Middle frontal gyrus (tissue), 1 donor: Measurements from ENCODE around the gene HOXB8.
A peak's percentile ranks its signal among the peaks of the same experiment; 100 is the strongest.

Source experiments
- DNase-seq: peaks from one replicate; pipeline ENCODE4 v3.0.0-alpha.2; 2015; ENCODE audit warnings: low spot score; ENCODE audit errors: extremely low spot score

HOXB8 gene

DNA sequence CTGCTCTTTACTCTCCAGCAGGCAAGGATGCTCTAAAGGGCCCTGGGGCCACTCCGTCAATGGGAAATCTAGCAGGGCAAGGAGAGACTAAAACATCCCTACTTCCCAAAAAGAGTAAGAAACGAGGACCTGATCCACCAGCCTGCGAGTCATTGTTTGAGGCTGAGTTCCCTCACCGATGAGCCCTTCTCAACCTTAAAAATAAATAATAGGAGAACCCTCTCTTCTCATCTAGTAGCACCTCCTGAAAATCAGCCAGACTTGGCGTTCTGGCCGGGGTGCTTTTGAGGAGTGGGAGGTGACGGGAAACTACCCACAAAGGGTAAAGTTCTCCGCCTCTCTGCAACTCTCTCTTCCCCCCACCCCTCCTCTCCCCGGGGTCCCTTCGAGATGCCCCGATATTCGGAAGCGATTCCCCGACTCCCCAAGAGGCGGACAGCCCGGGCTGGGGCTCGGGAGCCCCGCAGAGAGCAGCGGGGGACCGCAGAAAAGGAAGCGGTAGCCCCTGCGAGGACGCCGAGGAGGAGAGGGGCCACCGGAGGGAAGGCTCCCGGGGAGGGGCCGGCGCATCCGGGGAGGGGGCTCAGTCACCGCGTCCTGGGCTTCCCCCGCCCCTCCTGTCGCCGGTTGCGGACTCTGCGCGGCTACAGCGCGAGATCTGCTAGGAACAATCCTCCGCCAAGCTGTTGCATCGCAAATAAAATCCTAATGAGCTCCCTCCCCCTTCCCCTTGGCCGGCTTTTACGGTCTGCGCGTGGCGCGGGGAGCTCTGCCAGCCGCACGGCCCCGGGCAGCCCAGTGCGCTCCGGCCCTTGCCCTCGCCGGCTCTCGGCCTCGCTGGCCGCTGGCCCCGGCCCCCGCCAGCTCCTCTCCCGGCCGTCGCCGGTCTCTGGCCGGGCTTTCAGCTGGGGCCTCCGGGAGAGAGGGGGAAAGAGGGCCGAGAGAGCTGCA, 9.7 kb upstream of the HOXB8 start:
- no peak for DNase-seq

DNA sequence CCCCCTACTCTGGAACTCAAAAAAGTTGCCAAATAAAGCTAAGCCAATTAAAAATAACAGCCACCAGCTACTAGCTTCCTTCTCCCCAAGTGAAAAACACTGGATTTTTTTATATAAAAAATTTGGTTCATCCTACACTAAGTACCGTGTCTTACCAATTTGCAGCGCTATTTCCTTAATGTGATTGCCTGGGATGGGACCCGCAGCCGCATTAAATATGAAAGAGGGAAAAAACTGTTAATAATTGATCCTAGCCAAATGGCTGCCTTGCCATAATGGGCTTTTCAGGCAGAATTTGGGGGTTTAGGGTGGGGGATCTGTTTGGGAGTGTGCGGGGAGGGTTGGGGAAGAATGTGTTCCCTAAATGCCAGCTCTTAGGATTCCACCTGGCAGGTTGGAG, 9.0 kb upstream of the HOXB8 start:
- no peak for DNase-seq

DNA sequence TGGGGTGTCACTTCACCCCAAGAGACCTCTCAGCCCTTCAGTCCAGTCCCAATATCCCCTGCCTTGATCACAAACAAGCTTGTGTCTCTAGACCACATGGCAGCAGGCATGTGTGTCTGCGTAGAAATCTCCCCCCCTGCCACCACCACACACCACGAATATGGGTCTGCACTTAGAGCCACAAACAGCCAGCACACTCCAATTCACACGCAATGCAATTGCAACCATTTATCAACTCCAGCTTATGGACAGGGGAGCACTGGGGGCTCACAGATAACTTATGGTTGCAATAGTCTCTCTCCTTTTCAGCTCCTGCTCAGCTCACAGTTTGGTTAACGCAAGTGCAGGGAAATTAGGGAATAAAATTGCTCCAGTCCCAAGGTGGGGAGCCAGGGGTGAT, 8.5 kb upstream of the HOXB8 start:
- DNase-seq: no peak

DNA sequence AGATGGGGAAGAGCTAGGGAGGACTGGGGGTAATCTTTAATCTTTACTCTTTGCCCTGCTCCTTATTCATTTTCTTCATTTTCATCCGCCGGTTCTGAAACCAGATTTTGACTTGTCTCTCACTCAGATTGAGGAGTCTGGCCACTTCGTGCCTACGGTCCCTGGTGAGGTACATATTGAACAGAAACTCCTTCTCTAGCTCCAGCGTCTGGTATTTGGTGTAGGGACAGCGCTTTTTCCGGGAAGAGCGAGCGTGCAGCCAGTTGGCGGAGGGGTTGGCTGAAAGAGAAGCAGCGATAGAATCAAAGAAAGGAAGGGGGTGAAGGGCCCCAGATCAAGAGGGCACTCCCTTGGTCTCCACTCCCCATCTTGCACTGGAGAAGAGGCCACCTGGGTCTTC, 7.8 kb upstream of the HOXB8 start:
- DNase-seq: no peak

DNA sequence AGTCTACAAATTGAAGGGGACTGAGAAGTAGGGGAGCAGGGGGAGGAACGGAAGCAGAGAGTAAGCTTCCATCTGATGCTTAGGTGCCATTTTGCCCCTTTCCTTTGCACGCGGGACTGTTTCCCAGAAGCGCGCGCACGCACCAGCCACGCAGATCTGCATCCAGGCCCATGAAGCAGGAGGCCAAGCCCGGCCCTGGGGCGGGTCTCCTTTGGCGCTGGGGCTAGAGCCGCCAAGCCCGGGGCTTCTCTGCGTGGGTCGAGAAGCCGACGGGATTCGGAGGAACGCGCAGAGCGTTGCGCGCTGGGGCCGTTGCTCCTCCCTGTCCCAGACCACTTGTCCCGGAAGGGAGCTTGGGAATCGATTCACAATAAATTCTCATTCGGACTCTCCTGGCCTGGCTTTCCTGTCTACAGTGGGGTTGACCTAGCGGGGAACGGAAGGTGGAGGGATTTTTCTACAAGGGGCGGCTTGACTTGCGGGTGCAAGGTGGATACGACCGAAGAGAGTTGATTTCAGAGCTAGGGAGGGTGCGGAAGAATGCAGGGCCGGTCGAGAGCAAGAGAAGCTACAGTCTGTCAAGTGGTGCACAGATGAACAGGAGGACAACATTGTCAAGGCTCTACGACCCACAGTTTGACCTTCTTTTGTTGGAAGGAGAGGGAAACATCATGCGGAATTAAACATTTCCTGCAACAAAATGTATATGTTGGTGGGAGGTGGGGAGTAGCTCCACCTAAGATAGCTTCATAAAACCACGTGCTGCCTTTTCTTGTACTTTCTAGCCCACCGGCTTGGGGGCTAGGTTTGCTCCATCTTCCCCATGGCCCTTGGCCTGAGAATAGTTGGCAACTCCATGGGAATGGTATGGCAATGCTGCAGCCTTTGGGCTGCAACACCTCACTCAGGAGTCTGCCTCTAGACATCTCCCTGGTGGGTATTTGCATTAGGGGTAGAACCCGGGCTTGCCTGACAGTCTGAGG, 6.6 kb upstream of the HOXB8 start:
- no peak for DNase-seq

DNA sequence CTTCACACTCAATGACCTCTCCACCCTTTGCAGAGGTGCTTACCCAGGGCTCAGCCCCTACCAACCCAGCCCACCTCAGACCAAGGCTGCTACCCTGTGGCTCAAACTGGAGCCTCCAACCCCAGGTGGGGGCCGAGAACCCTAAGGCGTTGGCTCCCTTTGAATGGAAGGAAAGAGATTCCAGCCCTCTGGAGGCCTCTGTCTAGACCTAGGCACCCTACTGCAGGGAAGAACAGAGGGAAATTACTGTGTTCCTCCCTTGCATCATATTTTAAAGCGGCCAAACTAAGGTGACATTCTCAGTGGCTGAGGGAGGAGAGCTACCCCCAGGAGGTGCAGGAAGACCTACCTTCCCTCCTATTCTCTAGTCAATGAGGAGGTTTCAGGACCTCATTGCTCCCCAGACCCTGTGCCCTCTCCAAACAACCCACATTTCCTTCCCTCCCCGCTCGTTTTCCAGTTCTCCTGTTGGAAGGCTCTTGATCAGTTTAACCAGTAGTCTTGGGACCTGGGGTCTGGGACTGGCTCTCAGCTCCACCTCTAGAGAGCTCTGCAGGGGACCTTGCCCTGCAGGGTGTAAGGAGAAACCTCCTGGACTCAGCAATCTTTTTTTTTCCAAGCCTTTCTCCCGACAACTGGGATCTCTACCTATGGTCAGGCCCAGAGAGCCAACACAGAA, 5.5 kb upstream of the HOXB8 start:
- DNase-seq: no peak

DNA sequence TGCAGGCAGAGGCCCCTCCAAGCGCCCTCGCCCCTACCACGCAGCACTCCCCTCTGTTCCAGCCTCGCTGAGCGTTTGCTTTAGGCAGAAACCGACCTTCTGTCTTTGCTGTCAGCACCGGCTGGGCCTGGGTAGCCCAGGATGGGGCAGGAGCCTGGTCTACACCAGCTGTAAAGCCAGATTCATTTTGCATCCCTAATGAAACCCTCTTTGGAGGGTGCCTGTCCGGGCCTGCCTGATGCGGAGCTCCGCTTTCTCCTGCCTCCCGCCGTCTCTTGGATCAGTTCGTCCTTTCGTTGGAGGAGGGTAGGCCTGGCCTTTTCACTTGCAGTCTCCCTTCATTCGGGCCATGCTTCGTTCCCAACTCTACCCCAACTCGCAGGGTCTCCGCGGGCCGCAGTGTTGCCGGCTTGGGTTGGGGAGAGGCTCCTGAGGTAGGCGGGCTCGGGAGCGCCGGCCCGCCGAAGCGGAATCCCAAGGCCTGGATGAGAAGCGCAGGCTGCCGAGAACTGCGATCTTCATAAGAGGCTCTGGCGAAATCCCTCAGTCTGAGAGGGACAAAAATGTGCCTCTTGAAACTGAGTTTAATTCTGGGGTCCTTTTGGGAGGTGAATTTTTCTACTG, 4.8 kb upstream of the HOXB8 start:
- DNase-seq: no peak

DNA sequence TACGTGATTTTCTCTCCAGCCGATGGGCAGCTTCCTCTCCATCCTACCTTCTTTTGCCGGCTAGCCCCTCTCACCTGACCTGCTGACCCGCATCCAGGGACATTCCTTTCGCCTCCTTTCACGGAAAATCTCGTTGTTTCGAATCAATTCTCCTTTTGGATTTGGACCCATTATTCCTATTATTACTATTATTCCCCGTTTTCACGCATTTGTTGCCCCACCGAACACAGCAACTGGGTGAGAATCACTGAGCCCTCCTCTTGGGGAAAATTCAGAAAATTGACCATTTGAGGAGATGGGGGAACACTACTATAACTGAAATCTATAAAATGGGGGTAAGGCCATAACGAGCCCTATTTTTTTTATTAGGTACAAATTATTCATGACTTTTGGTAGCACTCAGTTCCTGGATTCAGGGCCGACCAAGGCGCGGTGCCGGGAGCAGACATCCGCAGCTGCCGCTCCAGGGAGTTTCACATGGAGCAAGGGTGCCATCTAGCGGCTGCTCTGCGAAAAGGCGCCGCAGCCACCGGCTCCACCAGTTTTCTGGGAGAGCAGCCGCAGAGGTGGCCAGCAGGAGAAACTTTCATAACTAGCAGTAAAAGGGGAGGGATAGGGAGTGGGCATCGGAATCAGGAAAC, 3.3 kb upstream of the HOXB8 start:
- DNase-seq: peak; percentile 62

DNA sequence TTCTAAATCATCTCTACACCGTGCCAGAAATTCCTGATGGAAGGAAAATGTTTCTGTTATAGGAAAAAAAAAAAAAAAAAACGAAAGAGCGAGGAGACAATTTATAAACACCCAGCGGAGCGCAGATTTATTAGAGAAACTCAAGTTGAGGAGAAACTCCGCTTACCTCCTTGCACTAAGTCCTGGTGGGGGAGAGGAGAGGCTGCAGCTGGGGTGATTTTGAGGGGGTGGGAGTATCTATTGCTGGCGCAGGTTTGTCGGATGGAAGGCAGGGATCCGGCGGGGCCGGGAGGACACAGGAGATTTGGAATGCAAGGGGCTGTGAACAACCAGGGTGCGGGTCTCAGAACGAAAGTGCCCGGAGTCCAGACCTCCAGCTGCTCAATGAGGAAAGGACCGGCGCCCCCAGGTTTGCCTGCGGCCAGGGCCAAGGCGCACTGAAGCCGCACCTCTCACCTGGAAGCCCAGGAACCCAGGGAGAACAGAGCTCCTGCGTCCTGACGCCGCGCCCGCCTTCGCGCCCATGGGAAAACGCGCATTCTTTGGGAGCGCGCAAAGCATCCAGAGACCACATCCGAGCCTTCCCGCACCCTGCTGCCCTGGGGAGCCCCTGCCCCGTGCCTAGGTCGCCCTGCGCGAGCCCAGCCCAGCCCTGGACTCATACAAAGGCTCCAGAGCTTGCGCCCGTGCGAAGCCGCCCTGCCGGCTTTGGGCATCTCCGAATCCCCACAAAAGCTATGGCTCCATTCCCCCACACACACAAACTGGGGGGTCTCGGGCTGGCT, 2.6 kb upstream of the HOXB8 start:
- DNase-seq: no peak

DNA sequence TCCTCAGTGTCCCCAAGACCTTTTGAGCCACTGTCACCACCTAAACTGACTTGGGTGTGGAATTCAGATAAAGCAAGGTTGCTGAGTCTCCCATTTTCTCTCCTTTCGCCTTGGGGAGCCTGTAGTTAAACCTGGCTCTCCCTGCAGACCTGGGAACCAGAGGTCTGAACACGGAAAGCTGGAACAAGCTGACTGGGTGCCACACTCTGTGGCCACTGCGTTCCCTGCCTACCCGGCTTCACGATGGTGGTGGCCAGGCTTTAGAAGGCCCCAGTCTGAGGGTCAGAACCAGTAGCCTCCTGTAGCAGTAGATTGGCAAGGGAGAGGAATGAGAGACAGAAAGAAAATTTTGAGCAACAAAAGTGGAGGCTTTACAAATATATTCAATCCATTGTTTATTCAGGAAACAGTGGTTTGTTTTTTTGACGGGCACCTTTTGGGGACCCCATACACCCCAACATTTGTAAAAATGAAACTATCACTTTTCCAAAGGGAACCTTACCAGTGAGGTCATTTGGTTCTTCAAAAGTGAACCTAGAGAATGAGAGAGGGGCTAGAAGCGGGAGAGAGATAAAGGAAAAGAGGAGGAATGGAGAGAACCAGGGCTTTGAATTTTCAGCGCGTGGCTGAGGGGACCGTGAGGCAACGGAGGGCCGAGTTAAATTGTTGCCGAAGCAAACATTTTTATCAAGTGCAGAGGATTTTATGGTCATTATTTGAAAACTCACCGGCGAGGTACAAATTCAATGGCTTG, 1.8 kb upstream of the HOXB8 start:
- no peak for DNase-seq

DNA sequence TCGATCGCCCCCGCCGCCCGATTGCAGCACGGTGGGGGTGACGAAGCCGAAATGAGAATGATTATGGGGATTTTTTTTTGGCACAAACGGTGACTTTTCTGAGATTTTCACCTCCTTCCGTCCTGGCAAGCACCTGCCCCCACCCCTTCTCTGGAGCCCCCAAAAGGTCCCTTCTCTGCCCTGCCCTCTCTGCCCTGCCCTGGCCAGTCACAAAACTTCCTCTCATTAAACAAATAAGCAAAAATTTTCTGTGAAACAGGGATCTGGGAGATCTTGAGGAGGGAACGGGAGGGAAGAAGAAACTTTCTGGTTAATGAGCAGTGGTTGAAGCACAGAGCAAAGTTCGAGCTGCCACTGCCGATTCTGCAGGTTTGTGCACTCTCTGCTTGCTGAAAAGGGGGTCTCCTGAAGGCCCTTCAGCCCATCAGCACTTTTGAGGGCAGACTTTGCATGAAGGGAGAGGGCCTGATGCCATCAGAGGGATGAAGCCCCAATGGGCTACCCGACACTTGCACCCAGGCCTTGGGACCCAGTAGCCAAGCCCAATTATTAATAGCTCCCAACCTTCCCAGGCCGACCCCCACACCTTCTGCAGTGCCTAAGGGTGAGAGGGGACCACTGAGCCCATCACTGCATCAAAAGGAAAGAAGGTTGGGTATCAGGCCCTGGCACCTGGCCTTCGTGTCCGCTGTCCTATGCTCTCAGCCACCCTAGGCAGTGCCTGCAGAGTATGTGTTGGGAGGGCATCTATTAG, 1.0 kb upstream of the HOXB8 start:
- DNase-seq: no peak

DNA sequence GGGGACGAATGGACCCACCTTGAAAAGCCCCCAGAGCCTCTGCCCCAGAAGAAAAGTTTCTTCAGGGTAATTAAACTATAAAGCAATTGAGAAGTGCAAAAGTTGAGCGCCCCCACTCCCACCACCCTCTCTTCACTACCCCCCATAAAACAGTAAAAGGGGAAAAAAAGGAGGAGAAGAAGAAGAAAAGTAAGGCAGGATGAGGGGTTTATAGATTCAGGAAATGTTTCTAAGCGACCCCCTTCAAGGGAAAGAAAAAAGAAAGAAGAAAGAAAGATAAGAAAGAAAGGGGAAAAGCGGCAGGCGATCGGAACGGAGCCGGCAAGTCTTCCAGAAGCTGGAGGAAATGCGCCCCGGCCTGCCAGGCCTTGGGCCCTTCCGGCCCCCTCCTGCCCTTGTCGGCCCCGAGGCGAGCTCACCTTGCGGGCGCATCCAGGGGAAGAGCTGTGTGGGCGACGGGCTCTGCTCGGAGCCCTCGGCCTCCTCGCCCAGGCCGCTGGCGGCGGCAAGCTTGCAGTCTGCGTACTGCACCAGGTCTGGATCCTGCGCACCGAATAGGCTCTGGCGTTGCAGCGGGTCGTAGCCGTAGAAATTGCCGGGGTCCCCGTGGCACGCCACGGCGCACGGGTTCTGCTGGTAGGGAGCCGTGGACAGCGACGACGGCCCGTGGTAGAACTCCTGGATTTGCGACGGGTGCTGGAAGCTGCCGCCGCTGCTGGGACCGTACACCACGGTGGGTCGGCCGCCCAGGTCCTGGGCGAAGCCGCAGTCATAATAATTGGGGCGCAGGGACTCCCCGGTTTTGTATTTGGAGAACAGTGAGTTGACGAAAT, 1.0 kb downstream of the HOXB8 start:
- no peak for DNase-seq

DNA sequence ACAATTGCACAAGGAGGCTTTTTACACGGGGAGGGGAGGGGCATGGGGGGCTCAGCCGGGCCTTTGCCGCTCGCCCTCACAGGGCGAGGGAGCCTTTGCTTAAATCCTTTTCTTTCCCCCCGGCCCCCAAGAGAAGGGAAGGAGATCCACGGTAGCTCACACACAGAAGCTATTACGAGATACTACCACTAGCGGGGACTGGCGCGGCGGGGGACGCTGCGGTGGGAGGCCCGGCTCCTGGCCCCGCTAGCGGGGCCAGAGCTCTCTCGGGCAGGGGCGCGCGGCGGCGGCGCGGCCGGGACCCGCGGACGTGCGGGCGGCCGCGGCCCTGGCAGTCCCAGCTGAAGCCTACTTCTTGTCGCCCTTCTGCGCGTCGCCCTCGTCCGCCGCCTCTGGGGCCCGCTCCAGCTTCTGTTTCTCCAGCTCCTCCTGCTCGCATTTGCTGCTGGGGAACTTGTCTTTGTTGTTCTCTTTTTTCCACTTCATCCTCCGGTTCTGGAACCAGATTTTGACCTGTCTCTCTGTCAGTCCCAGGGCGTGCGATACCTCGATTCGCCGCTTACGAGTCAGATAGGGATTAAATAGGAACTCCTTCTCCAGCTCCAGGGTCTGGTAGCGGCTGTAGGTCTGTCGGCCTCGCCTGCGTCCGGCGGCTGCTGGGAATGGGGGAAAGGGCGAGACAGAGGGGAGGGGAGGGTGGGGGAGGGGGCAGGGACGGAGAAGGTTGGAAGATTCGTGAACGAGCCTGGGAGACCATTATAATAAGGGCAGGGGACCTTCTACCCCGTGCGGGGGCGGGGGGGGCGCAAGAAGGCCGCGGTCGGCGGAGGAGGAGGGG, 2.0 kb downstream of the HOXB8 start:
- no peak for DNase-seq

DNA sequence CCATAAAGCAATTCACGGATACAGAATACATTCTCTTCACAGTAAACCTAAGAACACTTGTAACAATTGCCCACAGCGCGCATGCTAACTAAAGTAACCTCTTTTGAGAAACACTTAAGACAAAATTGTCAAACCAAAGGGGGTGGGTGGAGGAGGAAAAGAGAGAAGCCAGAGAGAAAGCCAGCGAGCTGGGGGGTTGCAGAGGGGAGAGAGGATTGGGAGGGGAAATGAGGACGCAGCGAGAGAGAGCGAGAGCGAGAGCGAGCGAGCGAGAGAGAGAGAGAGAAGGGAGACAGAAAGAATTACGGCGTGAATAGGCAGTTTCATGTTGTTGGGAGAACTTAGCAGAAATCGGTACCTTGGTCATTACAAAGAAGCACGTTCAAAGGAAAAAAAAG, 2.6 kb downstream of the HOXB8 start:
- no peak for DNase-seq

DNA sequence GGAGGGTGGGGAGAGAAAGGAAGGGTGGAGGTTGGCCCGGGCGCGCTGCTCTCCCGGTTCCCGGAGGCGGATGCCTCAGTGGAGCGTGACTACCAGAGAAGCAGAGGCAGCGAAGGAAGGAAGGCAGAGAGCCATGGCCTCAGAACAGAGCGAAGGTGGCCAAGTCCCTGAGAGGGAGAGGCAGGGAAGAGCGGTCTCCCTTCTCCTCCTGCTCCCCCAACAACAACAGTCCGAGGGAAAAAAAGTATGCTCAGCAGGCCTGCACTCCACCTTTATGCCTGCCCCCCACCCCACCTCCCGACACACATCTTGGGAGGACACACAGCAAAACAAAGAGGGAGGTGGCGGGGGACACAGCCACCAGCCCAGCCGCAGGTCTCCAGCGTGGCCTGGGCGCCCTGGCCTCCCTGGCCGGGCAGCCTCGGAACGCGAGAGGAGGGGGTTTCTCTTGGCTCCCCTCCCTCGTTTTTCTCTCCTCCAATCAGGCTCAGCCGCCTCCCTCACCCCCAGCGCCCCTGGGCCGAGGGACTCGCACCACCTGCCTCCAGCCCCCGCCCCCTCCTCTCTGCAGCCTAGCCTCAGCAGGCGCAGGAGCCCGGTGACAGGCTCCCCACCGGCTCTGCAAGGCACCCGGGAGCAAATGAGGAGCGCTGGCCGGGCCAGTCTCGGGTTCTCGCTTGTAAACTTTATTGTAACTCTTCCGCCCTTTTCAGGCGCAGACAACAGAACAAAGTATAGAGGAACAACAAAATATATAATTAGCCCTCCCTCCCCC, 3.2 kb downstream of the HOXB8 start:
- no peak for DNase-seq

DNA sequence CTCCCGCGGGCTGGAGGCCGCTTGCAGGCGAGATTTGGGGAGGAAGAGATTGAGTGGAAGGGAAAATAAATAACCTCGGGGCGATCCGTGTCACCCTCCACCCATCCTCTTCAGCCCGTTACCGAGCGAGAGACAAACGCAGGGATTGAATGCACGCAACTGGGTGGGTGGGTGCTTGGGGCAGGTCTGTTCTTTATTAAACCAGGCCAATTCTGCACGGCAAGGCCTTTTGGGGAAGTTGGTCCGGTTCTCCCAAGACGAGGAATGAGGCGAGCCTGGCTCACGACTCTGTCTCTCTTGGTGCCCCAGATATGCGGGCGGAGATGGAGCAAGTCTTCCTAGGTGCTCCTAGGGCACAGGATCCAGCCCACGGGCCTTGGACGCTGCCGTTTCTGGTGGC, 3.9 kb downstream of the HOXB8 start:
- no peak for DNase-seq
